Spinal cord (tissue), 10 donors: Measurements from ENCODE around the gene PARP15. TPM values are rescaled to one million over a fixed set of nuclear protein-coding genes. Genes with fewer than 3 reads are reported as not detected.
"Not testable (repeated sequence)": the region's sequence is repeated elsewhere in the genome, so short reads cannot be mapped to it uniquely, and the experiment has no call there.

Experiments used
- DNase-seq, 6 donors: peaks; one replicate each; pipeline versions ENCODE4 v3.0.0 to v3.0.0-alpha.2; 2013 to 2015; ENCODE audit warnings: low spot score in 6 of 6, low read depth in 4 of 6
- H3K27ac ChIP-seq: one replicate; pipeline ENCODE4 v1.5.1; 2013; ENCODE audit warnings: low read depth, low read length, control low read depth
- H3K27me3 ChIP-seq: one replicate; pipeline ENCODE4 v1.6.1; 2013; ENCODE audit warnings: low read length; ENCODE audit not compliant: control insufficient read depth, insufficient read depth
- H3K36me3 ChIP-seq: one replicate; pipeline ENCODE4 v1.6.1; 2013; ENCODE audit warnings: low read length; ENCODE audit not compliant: control insufficient read depth, insufficient read depth
- H3K4me1 ChIP-seq: one replicate; pipeline ENCODE4 v1.6.1; 2013; ENCODE audit warnings: low read length; ENCODE audit not compliant: control insufficient read depth, insufficient read depth
- H3K4me3 ChIP-seq: one replicate; pipeline ENCODE4 v1.5.1; 2013; ENCODE audit warnings: low read depth, low read length, control low read depth
- H3K9me3 ChIP-seq: one replicate; pipeline ENCODE4 v1.6.1; 2013; ENCODE audit warnings: low read length; ENCODE audit not compliant: control insufficient read depth, insufficient read depth
- WGBS: methylation state at CpG from one replicate; pipeline ENCODE4 v1.1.5; 2013; ENCODE audit warnings: missing lambda C conversion rate; ENCODE audit not compliant: insufficient coverage; 5-methylcytosine and 5-hydroxymethylcytosine counted together
- polyA plus RNA-seq, 2 donors: library from polyadenylated mRNA; unstranded; fragments of 120-200 nt; gene quantifications; one replicate each; pipeline ENCODE4 v1.2.1, GENCODE V29; 2013; ENCODE audit not compliant: insufficient read length in 2 of 2
- total RNA-seq, 2 donors: library from RNA; depleted of rRNA in 1 of 2; stranded (reverse); fragments of 120-200 nt in 1 of 2; fragments of >200 nt in 1 of 2; gene quantifications; one replicate each; pipeline versions ENCODE4 v1.2.3 to v1.2.4, GENCODE V29; 2013 to 2014
- donor health status: healthy.

The PARP15 gene
- total and polyA plus RNA-seq, 4 donors, result 0.44 to 0.79 (median 0.52) TPM

GRCh38 chr3:122564155-122564912 lies 13.1 kb upstream of the PARP15 start, which contains the start of the genes DTX3L and PARP9:
TSS of gene DTX3L (plus strand) at chr3:122564338. CDS start at chr3:122564427, 89 bp downstream.
TSS of gene PARP9 (minus strand) at chr3:122564300. CDS start at chr3:122559620, 4,680 bp downstream.
- H3K27ac ChIP-seq, result peak within 1 kb of the TSS; percentile 81
- no peaks in the 10 kb centered on the region for H3K27me3 ChIP-seq
- peaks cover 12% of the 10 kb centered on the region for H3K4me1 ChIP-seq
- peak; percentile 5 to 84 (median 36) for DNase-seq
- H3K36me3 ChIP-seq, result no peaks in the 10 kb centered on the region
- peak within 1 kb of the TSS; percentile 76 for H3K4me3 ChIP-seq
- H3K9me3 ChIP-seq, result no peaks in the 10 kb centered on the region
- 2% methylated on average over 56 of the region's 56 CpGs for WGBS

- not testable (repeated sequence) for H3K27ac ChIP-seq, H3K36me3 ChIP-seq, H3K9me3 ChIP-seq, H3K27me3 ChIP-seq, H3K4me3 ChIP-seq, DNase-seq
- WGBS, result no CpG with 5 or more reads among the region's 7 CpGs
- H3K4me1 ChIP-seq, result peaks cover 12% of the 10 kb centered on the region
These were observed 9.3 kb upstream of the PARP15 start for GRCh38 chr3:122568131-122568530.

- no CpG with 5 or more reads among the region's 3 CpGs for WGBS
- no peak for DNase-seq
- H3K4me1 ChIP-seq, result peaks cover 8% of the 10 kb centered on the region
- H3K9me3 ChIP-seq, result no peaks in the 10 kb centered on the region
- H3K27me3 ChIP-seq, result no peaks in the 10 kb centered on the region
- no peak overlapping the region for H3K27ac ChIP-seq
- no peak overlapping the region for H3K4me3 ChIP-seq
- no peaks in the 10 kb centered on the region for H3K36me3 ChIP-seq
These were observed 8.7 kb upstream of the PARP15 start for GRCh38 chr3:122568755-122569154.

GRCh38 chr3:122572940-122573412 lies 4.5 kb upstream of the PARP15 start:
- 89% methylated on average over 1 of the region's 3 CpGs for WGBS
- Histone ChIP-seq H3K4me1 (peaks cover 6% of the 10 kb centered on the region), H3K36me3 (no peaks in the 10 kb centered on the region), H3K4me3 (no peak overlapping the region), H3K27me3 (peaks cover 6% of the 10 kb centered on the region), H3K9me3 (no peaks in the 10 kb centered on the region), H3K27ac (no peak overlapping the region)
- no peak for DNase-seq

GRCh38 chr3:122576174-122576940 lies 1.1 kb upstream of the PARP15 start:
- no peak for DNase-seq
- no peak overlapping the region for H3K27ac ChIP-seq
- 57% methylated on average over 5 of the region's 8 CpGs for WGBS
- peaks cover 6% of the 10 kb centered on the region for H3K4me1 ChIP-seq
- peaks cover 6% of the 10 kb centered on the region for H3K27me3 ChIP-seq
- H3K9me3 ChIP-seq, result no peaks in the 10 kb centered on the region
- H3K4me3 ChIP-seq, result no peak overlapping the region
- H3K36me3 ChIP-seq, result no peaks in the 10 kb centered on the region

GRCh38 chr3:122578069-122578740 lies 755 bp downstream of the PARP15 start:
- no peak overlapping the region for H3K4me3 ChIP-seq
- no CpG with 5 or more reads among the region's 5 CpGs for WGBS
- no peak overlapping the region for H3K27ac ChIP-seq
- DNase-seq, result no peak
- H3K4me1 ChIP-seq, result peaks cover 6% of the 10 kb centered on the region
- no peaks in the 10 kb centered on the region for H3K36me3 ChIP-seq
- peaks cover 8% of the 10 kb centered on the region for H3K9me3 ChIP-seq
- H3K27me3 ChIP-seq, result peaks cover 6% of the 10 kb centered on the region

GRCh38 chr3:122580470-122580869 lies 3.0 kb downstream of the PARP15 start:
- WGBS, result no CpG with 5 or more reads among the region's 3 CpGs
- DNase-seq, result no peak
- H3K27me3 ChIP-seq, result peaks cover 6% of the 10 kb centered on the region
- H3K27ac ChIP-seq, result no peak overlapping the region
- peaks cover 6% of the 10 kb centered on the region for H3K4me1 ChIP-seq
- no peaks in the 10 kb centered on the region for H3K36me3 ChIP-seq
- peaks cover 11% of the 10 kb centered on the region for H3K9me3 ChIP-seq
- no peak overlapping the region for H3K4me3 ChIP-seq

- no CpG with 5 or more reads among the region's 2 CpGs for WGBS
- Histone ChIP-seq H3K27ac (no peak overlapping the region), H3K9me3 (peaks cover 11% of the 10 kb centered on the region), H3K36me3 (no peaks in the 10 kb centered on the region), H3K4me1 (peaks cover 6% of the 10 kb centered on the region), H3K27me3 (peaks cover 6% of the 10 kb centered on the region), H3K4me3 (no peak overlapping the region)
- no peak for DNase-seq
These were observed 4.2 kb downstream of the PARP15 start for GRCh38 chr3:122581622-122582021.

- Histone ChIP-seq H3K27me3 (peaks cover 6% of the 10 kb centered on the region), H3K9me3 (peaks cover 11% of the 10 kb centered on the region), H3K36me3 (no peaks in the 10 kb centered on the region), H3K27ac (no peak overlapping the region), H3K4me1 (peaks cover 5% of the 10 kb centered on the region), H3K4me3 (no peak overlapping the region)
- DNase-seq, result no peak
- no CpG with 5 or more reads among the region's 1 CpG for WGBS
These were observed 4.9 kb downstream of the PARP15 start for GRCh38 chr3:122582390-122582789.
